Body of pancreas (tissue), 4 donors: ENCODE measurements around the gene TF. TPM values are rescaled to one million over a fixed set of nuclear protein-coding genes. Genes with fewer than 3 reads are reported as not detected.

ENCODE experiments used
- ATAC-seq: fragments of 150-250 bp; one replicate; pipeline ENCODE4 v1.9.1; 2016
- DNase-seq, 4 donors: peaks; one replicate each; pipeline ENCODE4 v3.0.0-alpha.2; 2019
- H3K27ac ChIP-seq, 4 donors: fragments of 200-600 bp; sonication (generic); 1 replicate in 3 of 4; 2 replicates in 1 of 4; pipeline versions ENCODE4 v1.5.1 to v1.6.1; 2016 to 2019; ENCODE audit warnings: mild to moderate bottlenecking in 1 of 4, mixed read lengths in 1 of 4, moderate library complexity in 1 of 4
- H3K27me3 ChIP-seq, 2 donors: fragments of 200-600 bp; sonication (generic); one replicate each; pipeline ENCODE4 v1.6.0; 2016; ENCODE audit warnings: mild to moderate bottlenecking in 1 of 2
- H3K36me3 ChIP-seq, 2 donors: fragments of 200-600 bp; sonication (generic); replicated peaks in 1 of 2; 2 replicates each; pipeline ENCODE4 v1.5.1; 2016; ENCODE audit warnings: low read depth in 2 of 2; ENCODE audit not compliant: insufficient read depth in 1 of 2
- H3K4me1 ChIP-seq: fragments of 200-600 bp; sonication (generic); one replicate; pipeline ENCODE4 v1.6.0; 2016
- H3K4me3 ChIP-seq, 2 donors: fragments of 200-600 bp; sonication (generic); 1 replicate in 1 of 2; 2 replicates in 1 of 2; pipeline ENCODE4 v1.5.1; 2016 to 2019
- H3K9me3 ChIP-seq, 3 donors: fragments of 200-600 bp; sonication (generic); 1 replicate in 2 of 3; 2 replicates in 1 of 3; pipeline ENCODE4 v1.5.1; 2016
- POLR2A ChIP-seq, 3 donors: fragments of 450-650 bp; IDR thresholded peaks; one replicate each; pipeline ENCODE4 v1.6.1; 2016; ENCODE audit warnings: antibody characterized with exemption in 3 of 3, mild to moderate bottlenecking in 2 of 3
- WGBS, 2 donors: methylation state at CpG; one replicate each; pipeline ENCODE4 v1.1.5; 2017; 5-methylcytosine and 5-hydroxymethylcytosine counted together
- intact Hi-C: fragments of 100-400 bp; cut with DNase I; formaldehyde crosslinking; loops from one replicate; pipeline ENCODE4 v1.15.1; 2023
- total RNA-seq, 2 donors: library from RNA; depleted of rRNA; stranded (reverse); fragments of >200 nt; gene quantifications; one replicate each; pipeline ENCODE4 v1.1.0, GENCODE V29; 2016
- TF ChIP-seq, protein P1 (sequence below), 7 experiments: fragments of 450-650 bp in 4 of 7; fragments of 200-600 bp in 3 of 7; sonication (generic) in 3 of 7; IDR thresholded peaks; one replicate each; pipeline ENCODE4 v1.5.1; 2016 to 2019; ENCODE audit warnings: antibody characterized with exemption in 7 of 7

Gene TF
- total RNA-seq, 2 donors from 2014 or later, result 0.26 to 7.9 TPM

- no peaks in the 10 kb centered on the region for H3K36me3 ChIP-seq
- H3K9me3 ChIP-seq, result no peaks in the 10 kb centered on the region
- no peak overlapping the region for H3K4me3 ChIP-seq
- H3K27ac ChIP-seq, result no peak overlapping the region
- ATAC-seq (no peak), DNase-seq (no peak)
- intact Hi-C loops, result no loop called here
- H3K4me1 ChIP-seq, result no peaks in the 10 kb centered on the region
- 84 to 92% methylated on average over 2 to 4 of the region's 6 CpGs for WGBS, 2 donors
- TF ChIP-seq, protein P1, sequence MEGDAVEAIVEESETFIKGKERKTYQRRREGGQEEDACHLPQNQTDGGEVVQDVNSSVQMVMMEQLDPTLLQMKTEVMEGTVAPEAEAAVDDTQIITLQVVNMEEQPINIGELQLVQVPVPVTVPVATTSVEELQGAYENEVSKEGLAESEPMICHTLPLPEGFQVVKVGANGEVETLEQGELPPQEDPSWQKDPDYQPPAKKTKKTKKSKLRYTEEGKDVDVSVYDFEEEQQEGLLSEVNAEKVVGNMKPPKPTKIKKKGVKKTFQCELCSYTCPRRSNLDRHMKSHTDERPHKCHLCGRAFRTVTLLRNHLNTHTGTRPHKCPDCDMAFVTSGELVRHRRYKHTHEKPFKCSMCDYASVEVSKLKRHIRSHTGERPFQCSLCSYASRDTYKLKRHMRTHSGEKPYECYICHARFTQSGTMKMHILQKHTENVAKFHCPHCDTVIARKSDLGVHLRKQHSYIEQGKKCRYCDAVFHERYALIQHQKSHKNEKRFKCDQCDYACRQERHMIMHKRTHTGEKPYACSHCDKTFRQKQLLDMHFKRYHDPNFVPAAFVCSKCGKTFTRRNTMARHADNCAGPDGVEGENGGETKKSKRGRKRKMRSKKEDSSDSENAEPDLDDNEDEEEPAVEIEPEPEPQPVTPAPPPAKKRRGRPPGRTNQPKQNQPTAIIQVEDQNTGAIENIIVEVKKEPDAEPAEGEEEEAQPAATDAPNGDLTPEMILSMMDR (IDR thresholded peaks at IDR 0.05), result no peak
- no peak for TF ChIP-seq POLR2A (IDR thresholded peaks at IDR 0.05)
- no peaks in the 10 kb centered on the region for H3K27me3 ChIP-seq
These were observed 94.6 kb downstream of the TF start for GRCh38 chr3:133840767-133841166.

DNA sequence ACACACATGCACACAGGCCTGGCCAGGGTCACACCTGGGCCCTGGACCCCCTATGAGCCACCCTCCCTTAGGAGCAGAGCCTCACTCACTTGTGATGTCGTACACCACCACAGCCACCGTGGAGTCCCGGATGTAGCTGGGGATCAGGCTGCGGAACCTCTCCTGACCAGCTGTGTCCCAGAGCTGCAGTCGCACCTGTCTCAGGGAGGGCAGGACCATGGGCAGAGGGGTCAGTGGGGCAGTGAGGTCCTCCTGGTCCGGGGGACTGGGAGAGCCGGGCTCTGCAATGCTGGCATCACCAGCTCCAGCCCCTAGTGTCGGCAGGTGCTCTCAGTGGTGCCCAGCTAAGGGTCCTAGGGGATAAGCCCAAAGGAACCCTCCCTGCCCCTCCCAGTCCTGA lies 95.0 kb downstream of the TF start:
- Histone ChIP-seq H3K9me3 (no peaks in the 10 kb centered on the region), H3K4me1 (no peaks in the 10 kb centered on the region), H3K27me3 (no peaks in the 10 kb centered on the region), H3K36me3 (no peaks in the 10 kb centered on the region), H3K27ac (no peak overlapping the region), H3K4me3 (no peak overlapping the region)
- TF ChIP-seq, protein P1 (IDR thresholded peaks at IDR 0.05), result no peak
- TF ChIP-seq POLR2A (IDR thresholded peaks at IDR 0.05), result no peak
- DNase-seq (no peak), ATAC-seq (no peak)
- 94 to 96% methylated on average over 3 to 8 of the region's 8 CpGs for WGBS, 2 donors
- intact Hi-C loops, result no loop called here

- no peaks in the 10 kb centered on the region for H3K9me3 ChIP-seq
- no peaks in the 10 kb centered on the region for H3K36me3 ChIP-seq
- ATAC-seq (no peak), DNase-seq (no peak)
- H3K27me3 ChIP-seq, result no peaks in the 10 kb centered on the region
- no peaks in the 10 kb centered on the region for H3K4me1 ChIP-seq
- no peak overlapping the region for H3K27ac ChIP-seq
- 33 to 54% methylated on average over 2 to 4 of the region's 4 CpGs for WGBS, 2 donors
- intact Hi-C loops, result no loop called here
- H3K4me3 ChIP-seq, result no peak overlapping the region
- no peak for TF ChIP-seq POLR2A (IDR thresholded peaks at IDR 0.05)
- TF ChIP-seq, protein P1 (IDR thresholded peaks at IDR 0.05), result no peak
These were observed 96.0 kb downstream of the TF start for GRCh38 chr3:133842158-133842557.

GRCh38 chr3:133843634-133844033 lies 97.4 kb downstream of the TF start:
- Histone ChIP-seq H3K9me3 (no peaks in the 10 kb centered on the region), H3K4me3 (no peak overlapping the region), H3K27ac (no peak overlapping the region), H3K27me3 (no peaks in the 10 kb centered on the region), H3K36me3 (no peaks in the 10 kb centered on the region), H3K4me1 (no peaks in the 10 kb centered on the region)
- ATAC-seq, result no peak
- intact Hi-C loops, result no loop called here
- TF ChIP-seq, protein P1 (IDR thresholded peaks at IDR 0.05), result no peak
- no peak for TF ChIP-seq POLR2A (IDR thresholded peaks at IDR 0.05)
- WGBS, 2 donors, result 75 to 81% methylated on average over 7 of the region's 7 CpGs
- DNase-seq, result no peak

GRCh38 chr3:133845127-133845526 lies 98.9 kb downstream of the TF start:
- intact Hi-C loops, result no loop called here
- H3K9me3 ChIP-seq, result no peaks in the 10 kb centered on the region
- no peaks in the 10 kb centered on the region for H3K27me3 ChIP-seq
- no peak overlapping the region for H3K27ac ChIP-seq
- H3K4me1 ChIP-seq, result no peaks in the 10 kb centered on the region
- H3K4me3 ChIP-seq, result no peak overlapping the region
- DNase-seq (no peak), ATAC-seq (no peak)
- WGBS, 2 donors, result 93 to 97% methylated on average over 4 of the region's 4 CpGs
- TF ChIP-seq POLR2A (IDR thresholded peaks at IDR 0.05), result no peak
- TF ChIP-seq, protein P1 (IDR thresholded peaks at IDR 0.05), result no peak
- no peaks in the 10 kb centered on the region for H3K36me3 ChIP-seq
